IPS-NIHi7 (cell line): ENCODE data around the gene BLTP3B.
A peak's percentile ranks its signal among the peaks of the same experiment; 100 is the strongest.

Experiments used
- DNase-seq: peaks from one replicate; pipeline ENCODE4 v3.0.0; 2012; ENCODE audit warnings: mixed read lengths; ENCODE audit errors: extremely low spot score

The BLTP3B gene

DNA sequence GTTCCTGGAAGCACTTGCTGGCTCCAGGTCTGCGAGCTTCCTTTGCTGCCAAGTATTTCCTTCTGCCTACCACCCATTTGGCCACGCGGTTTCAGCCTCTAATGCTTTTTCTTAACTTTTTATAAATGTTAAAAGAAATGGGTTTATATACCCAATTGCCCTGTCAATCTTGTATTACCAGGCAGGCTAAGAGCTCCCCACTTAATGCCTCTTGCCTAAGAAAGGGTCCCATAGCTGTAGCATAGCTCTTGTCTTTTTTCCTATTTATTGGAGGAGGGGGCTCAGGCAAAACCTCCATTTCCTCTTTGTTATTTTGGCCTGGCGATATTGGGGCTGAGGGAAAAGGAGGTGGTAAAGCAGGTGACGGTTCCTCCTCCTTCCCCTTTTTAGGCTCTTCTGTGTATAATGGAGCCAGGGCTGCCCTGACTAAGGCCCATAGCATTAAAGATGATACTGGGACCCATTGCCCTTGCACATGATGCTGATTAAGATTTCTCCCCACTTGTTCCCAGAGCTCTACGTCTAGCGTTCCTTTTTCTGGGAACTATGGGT, 21.6 kb upstream of the BLTP3B start:
- DNase-seq = no peak

DNA sequence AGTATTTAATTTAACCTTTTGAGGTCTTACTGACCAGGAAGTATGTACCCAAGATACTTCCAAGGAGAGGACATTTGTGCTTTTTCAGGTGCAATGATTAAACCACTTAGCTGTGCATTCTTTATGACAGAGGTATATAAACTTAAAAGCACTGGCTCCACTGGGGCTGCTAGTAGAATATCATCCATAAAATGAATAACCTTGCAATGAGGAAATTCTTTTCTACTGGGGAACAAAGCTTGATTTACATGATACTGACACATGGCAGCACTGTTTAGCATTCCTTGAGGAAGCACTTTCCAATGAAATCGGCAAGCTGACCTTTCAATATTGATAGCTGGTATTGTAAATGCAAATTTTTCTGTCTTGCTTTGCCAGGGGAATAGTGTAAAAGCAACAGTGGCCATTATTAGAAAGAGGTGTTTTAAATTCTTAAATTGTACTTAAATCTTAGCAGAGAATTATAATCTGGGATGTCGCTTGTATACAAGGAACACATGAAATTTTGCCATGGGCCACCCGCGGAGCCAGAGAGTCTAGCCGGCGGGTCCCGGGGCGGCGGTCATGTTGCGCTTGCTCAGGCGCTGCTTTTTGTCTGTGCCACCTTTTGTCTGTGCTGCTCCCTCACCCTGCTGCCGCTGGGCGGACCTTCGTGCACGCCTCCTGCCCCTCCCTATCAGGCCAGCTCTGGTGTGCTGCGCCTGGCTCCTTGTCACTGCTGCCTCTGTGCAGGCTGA, 20.9 kb upstream of the BLTP3B start:
- DNase-seq = peak; percentile 97

DNA sequence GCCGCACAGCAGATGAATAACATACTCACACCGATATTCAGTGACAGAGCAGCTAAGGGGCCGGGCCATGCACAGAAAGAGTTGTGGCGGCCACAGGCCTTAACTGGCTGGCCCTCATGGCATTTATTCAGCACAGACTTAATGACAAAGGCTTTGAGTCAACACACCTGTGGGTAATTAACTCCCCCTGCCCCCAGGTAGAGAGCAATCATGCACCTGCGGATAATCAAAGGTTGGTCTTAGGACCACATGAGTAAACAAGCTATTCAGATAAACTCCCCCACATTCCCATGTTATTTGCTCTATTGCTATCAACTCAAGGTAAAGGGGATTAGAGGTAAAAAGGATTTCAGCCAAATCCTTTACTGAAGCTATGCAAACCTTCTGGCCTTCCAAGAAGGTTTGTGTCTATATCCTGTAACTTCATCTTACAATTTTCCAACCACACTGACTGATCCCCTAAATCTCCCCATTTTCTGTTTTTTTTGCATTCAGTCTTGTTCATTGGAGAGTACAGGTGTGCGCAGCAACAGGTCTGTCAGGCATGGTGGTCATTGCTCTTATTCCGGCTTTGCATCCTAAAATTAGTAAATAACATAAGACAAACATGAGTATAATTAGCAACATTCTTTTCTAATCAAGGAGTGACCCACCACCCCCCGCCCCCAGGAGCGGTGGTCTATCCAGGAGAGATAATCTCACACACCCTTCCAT, 16.9 kb upstream of the BLTP3B start:
- no peak for DNase-seq

DNA sequence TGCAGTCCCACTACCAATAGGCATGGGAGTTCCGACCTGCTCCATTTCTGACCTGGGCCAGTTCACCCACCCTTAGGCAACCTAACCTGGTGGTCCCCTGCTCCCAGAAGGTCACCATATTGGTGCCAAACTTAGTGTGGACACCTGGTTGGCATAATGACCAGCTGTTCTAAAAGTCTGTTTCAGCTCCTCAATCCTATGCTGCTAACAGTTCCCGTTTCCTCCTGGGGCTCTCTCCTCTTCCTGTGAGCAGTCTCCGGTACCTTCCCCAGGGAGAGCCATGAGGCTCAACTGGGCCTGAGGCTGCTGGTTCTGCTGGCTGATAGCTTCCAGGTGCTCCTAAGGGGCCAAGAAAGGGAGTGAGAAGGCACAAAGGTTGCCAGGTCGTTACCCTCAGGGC, 15.9 kb upstream of the BLTP3B start:
- no peak for DNase-seq

DNA sequence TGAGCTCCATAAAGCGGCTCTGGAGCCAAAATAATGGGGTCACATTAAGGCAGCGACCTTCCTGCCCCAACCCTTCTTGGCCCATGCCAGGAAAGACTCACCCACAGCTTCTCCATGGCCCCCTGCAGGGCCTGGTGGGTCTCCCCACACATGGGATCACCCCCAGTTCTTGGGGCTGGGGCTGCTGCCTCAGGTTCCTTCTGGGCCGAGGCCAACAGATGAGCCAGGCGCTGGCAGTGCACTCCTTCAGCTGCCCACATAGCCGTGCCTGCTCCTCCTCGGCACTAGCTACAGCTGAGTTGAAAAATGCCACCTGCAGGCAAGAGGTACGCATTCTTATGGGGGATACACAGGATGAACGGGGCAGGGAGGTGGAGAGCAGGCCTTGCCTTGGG, 14.8 kb upstream of the BLTP3B start:
- no peak for DNase-seq

DNA sequence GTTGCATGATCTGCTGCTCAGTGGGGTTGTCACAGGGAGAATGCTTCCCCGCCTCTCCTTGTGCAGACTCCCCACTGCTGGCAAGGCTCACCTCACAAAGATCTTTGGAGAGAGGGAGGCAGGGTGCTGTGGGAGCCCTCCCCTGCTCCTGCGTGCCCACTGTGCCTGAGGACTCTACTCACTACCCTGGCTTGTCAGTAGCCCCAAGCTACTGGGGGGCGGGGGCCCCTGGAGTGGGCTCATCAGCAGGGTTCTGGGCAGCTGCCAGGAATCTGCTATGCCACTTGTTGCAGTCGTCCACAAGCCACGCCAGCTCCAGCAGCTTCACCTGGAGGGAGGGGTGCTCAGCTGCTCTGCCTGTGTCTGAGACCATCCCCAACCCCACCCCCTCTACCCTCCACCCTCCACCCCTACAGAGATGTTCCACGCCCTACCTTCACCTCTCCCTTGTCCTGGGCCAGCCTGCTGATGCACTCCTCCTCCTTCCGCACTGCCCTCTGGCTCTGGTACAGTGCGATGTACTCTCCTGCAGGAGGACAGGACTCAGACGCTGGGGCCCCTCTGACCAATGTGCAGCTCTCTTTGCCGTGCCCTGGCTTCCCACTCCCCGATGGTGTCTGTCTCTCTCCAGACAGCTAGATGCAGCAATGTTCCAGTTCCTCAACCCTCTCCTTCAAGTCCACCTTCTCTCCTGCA, 14.2 kb upstream of the BLTP3B start:
- DNase-seq = no peak

DNA sequence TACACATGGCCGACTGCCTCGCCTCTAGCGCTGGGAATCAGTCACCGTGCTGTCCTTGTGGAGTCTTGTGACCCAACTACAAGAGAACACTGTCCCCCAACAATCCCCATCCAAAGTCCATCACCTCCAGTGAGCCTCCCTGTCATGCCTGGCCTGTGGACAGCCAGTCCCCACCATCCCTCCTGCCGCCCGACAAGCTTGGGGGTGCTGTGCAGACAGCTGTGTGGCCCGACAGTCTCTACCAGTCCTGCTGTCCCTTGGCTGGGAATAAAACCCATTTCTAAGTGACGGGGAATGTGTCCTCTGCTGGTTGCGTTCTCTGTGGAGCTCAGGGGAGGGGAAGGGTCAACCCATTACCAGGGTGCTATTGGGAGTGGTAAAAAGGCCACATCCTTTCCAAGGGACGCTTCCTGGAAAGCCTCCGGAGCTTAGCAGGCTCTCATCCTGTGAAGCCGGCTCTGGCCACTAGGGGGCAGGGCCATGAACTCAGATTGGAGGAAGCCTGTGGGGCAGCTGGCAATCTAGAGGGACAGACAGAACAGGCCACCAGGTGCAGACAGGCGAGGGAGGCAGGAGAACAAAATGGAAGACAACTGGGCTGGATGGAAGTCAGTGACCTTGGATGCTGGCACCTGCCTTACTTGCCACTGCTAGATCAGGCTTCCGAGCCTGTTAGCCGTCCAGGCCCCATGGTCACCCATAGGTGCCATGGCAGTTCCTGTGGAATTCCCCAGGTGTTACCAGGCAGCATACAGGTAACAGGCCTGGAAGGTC, 12.0 kb upstream of the BLTP3B start:
- DNase-seq = peak; percentile 83

DNA sequence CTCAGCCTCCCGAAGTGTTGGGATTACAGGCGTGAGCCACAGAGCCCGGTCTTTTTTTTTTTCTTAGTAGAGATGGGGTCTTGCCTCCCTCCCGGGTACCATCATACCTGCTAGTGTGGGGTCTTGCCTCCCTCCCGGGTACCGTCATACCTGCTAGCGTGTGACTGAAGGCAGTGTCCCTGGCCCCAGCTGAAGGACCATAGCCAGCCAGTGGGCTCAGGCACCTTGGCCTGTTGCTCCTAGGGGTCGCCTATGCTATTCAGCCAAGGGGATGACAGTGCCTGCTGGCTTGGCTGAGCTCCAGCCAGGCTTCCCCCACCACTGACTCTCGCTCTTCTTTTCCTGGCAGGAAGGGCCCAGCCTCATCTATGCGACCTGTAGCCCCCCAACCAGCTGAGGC, 10.5 kb upstream of the BLTP3B start:
- DNase-seq = no peak

DNA sequence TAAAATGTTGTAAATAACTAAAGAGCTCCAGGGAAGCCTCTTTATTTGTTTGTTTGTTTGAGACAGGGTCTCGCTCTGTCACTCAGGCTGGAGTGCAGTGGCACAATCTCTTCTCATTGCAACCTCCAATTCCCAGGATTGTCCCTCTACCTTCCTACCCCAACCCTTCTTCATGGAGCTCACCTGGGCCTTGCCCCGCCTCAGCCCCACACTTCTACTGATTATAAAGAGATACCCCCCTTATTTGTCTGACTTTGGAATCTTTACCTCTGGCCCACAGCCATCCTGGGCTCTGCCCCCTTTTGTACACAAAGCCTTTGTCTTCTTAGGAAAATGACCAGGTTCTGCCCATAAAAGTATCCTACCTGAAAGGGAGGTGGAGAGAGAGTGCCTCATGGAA, 9.1 kb upstream of the BLTP3B start:
- DNase-seq = no peak

DNA sequence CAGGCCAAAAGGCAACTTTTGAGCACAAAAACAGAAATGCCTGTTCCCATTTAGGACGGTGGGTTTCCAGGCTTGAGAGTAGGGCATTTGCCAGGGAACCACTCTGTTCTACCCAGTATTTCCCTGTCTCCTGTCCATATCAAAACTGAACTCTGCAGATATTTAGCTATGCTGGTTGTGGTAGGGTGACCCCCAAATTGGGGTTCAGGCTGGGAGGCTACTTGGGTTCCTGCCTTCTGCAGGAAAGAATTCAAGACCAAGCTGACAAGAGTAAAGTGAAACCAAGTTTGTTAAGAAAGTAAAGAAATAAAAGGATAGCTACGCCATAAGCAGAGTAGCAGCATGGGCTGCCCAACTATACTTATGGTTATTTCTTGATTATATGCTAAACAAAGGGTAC, 3.6 kb upstream of the BLTP3B start:
- DNase-seq = no peak

DNA sequence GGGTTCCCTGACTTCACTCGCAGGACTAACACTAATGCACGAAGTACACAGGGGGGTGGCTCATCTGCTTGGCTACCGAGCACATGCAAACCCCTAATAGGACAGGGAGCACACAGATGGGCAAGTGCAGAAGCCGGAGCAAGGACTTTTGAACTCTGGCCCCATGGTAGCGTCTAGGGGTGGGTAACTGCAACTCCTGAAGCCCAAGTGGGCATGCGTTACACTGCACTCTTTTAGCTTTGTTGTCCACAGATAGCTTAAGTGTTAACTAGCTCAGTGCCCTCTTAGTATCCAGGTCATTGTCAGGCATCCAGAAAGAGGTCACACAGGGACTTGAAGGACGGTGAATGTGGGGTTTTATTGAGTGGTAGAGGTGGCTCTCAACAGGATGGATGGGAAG, 3.0 kb upstream of the BLTP3B start:
- DNase-seq = no peak

DNA sequence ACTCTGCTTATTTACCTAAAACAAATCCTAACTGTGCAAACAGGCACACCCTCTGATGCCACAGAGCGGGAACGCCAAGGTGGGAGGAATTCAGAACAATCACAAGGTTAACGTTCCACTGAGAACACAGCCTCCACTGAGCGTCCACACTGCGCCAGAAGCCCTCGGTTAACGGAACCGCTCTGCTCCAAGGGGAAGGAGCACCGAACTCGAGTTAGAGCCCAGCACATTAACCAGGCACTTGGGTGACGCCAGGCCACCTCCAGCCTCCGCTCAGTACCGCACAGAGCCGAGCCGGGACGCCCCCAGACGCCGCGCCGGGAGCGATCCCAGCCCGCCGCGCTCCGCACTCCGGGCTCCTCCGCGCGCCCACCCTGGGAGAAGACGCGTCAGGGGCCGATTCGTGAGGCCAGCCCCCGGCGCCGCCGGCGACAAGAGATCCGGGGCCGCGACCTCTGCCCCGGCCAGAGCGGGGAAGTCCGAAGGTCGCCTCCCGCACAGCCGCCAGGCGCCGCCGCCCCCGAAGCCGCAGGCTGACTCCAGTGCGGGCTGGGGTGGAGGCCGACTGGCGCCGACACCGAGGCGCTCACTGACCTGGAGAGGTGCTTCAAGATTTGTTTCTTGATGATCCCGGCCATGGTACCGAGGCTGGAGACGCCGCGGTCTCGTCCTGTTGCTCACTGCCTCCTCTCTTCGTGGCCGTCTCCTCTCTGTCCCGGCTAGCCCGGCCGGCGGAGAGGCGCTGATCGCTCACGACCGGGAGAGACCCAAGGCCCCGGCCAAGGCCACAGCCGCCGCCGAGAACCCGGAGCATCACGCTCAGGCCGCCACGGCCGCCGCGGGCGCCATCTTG, 450 bp downstream of the BLTP3B start:
- DNase-seq = peak; percentile 41

DNA sequence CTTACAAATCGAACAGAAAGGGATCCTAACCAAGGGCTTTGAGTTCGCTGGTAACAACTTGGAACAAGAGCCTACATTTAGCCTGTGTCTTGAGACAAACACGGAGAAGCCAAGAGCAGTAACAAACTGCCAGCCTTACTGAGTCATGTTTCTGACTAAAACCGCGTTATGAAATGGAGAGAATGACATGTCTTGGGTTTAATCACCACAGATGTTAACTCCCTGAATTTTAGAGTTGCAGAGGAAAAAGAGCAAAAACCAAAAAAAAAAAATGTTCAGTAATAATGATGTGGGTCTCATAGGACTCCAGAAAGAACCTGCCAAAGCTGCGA, 1.0 kb downstream of the BLTP3B start:
- no peak for DNase-seq

DNA sequence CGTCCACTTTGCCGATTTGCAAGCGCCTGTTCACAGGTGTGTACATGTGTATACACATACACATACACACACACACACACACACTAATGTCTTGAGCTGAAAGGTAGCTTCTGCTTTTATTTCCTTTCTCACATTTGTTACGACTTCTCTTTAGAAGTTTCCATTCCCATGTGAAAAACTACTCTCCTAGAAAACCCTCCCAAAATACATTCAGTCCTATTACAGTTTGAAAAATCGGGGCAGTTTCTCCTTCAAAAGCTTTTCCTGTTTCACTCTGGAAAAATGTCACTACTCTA, 3.9 kb downstream of the BLTP3B start:
- no peak for DNase-seq

DNA sequence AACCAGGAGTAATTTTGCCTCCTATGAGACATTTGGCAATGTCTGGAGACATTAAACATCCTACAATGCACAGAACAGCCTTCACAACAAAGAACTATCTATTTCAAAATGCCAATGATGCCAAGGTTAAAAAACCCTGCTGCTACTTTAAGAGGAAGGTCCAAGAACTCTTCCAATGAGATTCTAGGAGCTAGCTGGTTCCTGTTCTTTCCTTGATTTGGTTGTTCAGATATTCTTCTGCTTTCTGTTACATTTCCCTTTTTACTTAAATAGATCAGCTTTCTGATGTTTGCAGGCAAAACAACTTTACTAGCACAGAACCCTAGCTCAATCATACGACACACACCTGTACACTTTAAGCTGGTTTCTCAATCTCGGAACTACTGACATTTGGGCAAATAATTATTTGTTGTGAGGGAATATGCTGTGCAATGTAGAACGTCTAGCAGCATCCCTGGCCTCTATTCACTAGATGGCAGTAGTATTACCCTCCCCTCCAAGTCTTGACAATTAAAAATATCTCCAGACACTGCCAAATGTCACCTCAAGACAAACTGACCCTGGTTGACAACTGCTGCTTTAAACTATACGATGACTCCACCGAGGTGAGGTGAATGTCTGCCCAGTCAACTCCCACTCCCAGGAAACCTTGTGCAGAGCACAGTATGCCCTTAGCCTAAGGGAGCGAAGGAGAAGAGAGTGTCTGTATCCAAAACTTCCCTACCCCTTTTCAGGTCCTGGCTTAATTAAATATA, 4.4 kb downstream of the BLTP3B start:
- DNase-seq = no peak

DNA sequence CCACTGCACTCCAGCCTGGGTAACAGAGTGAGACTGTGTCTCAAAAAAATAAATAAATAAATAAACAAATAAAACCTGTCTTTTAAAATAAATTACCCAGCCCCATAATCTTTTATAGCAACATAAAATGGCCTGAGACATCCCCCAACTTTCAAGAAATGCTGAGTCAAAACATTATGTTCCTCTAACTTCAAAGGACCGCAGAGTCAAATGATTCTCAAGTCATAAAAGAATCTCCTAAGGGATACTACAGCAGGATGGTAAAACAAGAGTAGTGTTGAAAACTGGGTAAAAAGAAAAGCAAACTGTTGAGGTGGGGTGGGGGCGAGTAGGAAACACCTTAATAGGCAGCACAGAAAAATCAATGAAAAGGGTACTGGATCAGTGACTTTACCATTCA, 9.5 kb downstream of the BLTP3B start:
- DNase-seq = no peak

DNA sequence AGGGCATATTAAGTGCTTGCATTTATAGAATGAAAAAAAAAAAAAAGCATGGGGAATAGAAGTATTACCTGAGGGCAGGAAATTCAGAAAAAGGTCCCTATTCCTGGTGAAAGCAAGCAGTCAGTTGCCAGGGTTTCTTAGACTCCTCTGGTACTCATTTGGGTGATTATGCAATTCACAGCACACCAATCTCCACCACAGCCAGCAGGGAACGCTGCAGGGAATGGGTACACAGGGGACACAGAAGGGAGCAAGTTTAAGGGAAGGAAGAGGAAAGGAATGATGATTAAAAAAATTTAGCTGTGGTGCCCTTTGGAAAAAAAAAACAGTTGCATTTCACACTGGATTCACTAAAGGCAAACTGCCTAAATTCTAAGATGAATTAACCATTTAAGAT, 14.2 kb downstream of the BLTP3B start:
- peak; percentile 58 for DNase-seq

DNA sequence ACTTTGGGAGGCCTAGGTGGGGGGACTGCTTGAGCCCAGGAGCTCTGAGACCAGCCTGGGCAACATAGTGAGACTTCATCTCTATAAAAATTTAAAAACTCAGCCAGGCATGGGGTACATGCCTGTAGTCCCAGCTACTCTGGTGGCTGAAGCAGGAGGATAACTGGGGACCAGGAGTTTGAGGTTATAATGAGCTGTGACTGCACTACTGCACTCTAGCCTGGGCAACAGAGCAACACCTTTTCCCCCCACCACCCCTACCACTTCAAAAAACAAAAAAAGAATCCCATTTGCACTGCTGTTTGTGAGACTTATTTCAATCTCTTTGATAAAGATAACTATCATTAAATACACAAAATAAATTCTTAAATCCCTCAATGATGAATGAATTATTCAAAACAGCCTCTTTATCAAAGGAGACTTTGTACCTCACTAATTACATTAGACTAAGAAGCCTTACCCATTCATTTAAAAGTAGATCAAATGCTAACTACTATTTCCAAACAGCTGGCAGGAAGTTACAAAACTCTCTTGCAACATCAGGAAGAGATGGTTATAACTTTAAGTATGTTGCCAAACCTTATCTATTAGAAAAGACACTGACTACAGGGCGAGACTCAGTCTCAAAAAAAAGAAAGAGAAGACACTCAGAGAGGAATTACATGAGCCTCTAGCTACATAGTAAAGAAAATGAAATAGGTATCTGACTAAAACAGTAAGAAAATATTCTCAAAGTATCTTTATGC, 14.7 kb downstream of the BLTP3B start:
- DNase-seq = no peak

DNA sequence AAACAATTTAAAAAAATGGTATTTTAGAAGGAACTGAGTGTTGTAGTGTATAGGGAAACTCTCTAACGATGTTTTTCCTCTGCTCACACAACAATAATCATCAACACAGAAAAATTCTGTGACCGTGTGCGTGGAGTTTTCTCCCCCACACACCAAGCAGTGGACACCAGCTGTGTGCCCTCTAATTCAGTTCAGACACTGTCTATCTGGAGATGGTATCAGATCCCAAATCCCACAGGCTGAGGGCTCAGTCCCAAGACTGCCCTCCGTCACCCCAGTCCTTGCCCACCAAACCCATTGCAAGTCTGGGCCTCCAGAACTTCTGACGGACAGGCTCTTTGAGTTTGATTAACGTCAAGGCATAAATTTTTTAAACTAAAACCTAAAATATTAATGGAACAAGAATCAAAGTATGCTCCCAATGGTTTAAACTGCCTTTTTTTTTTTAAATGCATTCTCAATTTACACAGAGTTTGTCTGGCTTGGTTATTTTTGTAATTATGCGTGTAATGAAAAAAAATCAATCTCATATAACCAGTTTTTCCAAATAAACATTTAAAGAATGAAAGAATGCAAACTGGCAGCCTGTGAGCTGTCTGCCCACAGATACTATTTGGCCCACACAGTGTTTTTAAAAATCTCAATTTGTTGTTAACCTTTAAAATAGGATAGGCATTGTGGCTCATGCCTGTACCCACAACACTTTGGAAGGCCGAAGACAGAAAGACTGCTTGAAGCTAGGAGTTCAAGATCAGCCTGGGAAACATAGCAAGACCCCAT, 19.2 kb downstream of the BLTP3B start:
- DNase-seq = no peak
